Measurements from ENCODE around the gene OR51E2. TPM values are rescaled to one million over a fixed set of nuclear protein-coding genes. Genes with fewer than 3 reads are reported as not detected.
A peak's percentile ranks its signal among the peaks of the same experiment; 100 is the strongest.

Gene OR51E2
- total RNA-seq, 4 donors from 2014 or later = 0.24 TPM; not detected in 3

DNA sequence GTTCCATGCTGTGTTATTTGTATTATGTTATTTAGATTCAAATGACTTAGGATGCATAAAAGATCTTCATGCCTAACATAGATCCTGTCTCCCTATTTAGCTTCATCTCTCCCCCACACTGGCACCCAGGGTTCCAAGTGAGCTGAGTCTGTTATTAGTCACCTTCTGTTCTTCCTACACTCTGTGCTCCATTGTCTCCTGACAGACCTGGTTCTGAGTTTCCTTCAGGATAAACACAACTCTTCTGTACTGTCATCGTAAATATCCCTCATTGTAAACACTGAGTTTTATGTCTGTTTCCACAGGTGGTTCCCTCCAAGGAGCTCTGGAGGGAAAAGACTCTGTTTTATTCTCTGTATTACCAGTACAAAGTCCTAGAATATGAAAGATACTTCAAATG, 15.6 kb upstream of the OR51E2 start:
- ATAC-seq = no peak
- intact Hi-C loops (cut with DNase I; ENCODE audit: low total_unique reads) (no loop called here), in situ Hi-C loops (cut with MboI; ENCODE audit: low sequenced_read_pairs in 4 of 4) (no loop called here)
- TF ChIP-seq POLR2A (IDR thresholded peaks at IDR 0.05) = no peak
- TF ChIP-seq, protein P1, sequence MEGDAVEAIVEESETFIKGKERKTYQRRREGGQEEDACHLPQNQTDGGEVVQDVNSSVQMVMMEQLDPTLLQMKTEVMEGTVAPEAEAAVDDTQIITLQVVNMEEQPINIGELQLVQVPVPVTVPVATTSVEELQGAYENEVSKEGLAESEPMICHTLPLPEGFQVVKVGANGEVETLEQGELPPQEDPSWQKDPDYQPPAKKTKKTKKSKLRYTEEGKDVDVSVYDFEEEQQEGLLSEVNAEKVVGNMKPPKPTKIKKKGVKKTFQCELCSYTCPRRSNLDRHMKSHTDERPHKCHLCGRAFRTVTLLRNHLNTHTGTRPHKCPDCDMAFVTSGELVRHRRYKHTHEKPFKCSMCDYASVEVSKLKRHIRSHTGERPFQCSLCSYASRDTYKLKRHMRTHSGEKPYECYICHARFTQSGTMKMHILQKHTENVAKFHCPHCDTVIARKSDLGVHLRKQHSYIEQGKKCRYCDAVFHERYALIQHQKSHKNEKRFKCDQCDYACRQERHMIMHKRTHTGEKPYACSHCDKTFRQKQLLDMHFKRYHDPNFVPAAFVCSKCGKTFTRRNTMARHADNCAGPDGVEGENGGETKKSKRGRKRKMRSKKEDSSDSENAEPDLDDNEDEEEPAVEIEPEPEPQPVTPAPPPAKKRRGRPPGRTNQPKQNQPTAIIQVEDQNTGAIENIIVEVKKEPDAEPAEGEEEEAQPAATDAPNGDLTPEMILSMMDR (IDR thresholded peaks at IDR 0.05 in 4 of 5, conservative IDR thresholded peaks at IDR 0.05 in 1 of 5) = no peak
- Histone ChIP-seq H3K27me3 (no peaks in the 10 kb centered on the region), H3K9me3 (no peaks in the 10 kb centered on the region), H3K36me3 (no peaks in the 10 kb centered on the region), H3K4me3 (no peak overlapping the region), H3K27ac (no peak overlapping the region), H3K4me1 (no peaks in the 10 kb centered on the region)
- DNase-seq = no peak

DNA sequence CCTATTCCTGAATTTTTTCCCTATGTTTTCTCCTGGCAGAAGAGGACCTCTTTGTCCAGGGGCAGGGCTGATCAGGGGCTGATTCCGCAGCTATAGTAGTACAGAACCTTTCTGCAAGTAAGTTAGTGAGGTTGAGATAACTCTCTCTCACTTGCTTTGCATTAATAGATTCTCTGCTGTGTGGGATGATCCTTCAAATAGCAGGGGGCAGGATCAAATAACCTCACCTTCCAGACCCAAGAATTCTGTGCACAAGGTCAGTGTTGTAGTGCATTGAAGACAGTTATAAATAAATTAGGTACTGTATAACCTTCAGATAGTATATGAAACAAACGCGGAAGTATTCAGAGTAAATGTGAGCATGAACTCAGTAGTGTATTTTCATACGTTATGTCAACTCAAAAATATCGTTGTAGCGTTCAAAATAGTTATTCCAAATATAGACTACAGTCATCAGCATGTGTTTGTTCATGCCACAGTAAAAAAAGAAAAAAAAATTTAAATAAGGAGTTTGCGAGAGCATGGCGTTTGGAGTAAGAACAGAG, 7.2 kb upstream of the OR51E2 start:
- Histone ChIP-seq H3K36me3 (no peaks in the 10 kb centered on the region), H3K27me3 (no peaks in the 10 kb centered on the region), H3K4me1 (peaks cover 8 to 11% of the 10 kb centered on the region in 2 donors), H3K27ac (peak overlapping the region in 2 of 4 donors; percentile 4 to 18), H3K4me3 (no peak overlapping the region), H3K9me3 (no peaks in the 10 kb centered on the region)
- in situ Hi-C loops (cut with MboI; ENCODE audit: low sequenced_read_pairs in 4 of 4) (no loop called here), intact Hi-C loops (cut with DNase I; ENCODE audit: low total_unique reads) (no loop called here)
- DNase-seq = no peak
- TF ChIP-seq, protein P1 (IDR thresholded peaks at IDR 0.05 in 4 of 5, conservative IDR thresholded peaks at IDR 0.05 in 1 of 5) = no peak
- TF ChIP-seq POLR2A (IDR thresholded peaks at IDR 0.05) = no peak
- no peak for ATAC-seq

DNA sequence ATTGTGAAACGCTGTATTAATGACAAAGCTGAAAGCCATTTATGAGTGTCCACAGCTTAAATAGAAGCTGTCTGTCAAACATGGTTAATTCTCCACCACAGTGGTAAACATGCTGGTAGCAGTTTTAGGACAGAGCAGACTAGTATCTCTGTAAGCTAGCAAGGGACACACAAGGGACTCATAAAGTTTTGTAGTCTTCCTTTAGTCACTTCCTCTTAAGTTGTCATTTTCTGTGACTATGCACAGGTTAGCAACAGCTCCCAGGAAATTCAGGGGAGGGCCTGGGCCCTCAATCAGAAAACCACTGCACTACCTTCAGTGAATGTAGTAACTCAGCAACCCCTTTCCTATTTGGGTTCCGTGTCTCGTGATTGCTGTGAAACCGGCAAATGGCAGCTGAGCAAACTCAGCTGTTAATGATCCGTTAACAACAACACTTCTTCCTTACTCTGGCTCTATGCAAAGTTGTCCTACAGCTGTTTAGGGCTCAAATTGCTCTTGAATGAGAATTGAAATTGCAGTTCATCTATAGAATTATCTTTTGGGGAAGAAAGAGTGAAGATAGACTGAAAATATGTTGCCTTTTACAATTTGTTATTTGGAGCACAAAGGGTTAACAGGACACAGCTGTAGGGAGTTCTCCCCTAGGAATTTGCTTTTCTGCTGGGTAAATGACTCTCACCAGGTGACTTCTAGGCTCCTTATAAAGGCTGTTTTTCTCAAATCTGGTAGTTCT, 6.6 kb upstream of the OR51E2 start, which contains the start of gene MMP26:
MMP26 (plus strand) TSS at position 731 of the 736 bp plus-strand sequence.
- DNase-seq (no peak), ATAC-seq (peak; percentile 26 to 27)
- TF ChIP-seq POLR2A (IDR thresholded peaks at IDR 0.05) = no peak
- TF ChIP-seq, protein P1 (IDR thresholded peaks at IDR 0.05 in 4 of 5, conservative IDR thresholded peaks at IDR 0.05 in 1 of 5) = no peak
- H3K4me1 ChIP-seq = peaks cover 8 to 11% of the 10 kb centered on the region in 2 donors
- intact Hi-C loops (cut with DNase I; ENCODE audit: low total_unique reads) = no loop called here
- no peak within 1 kb of the TSS for H3K4me3 ChIP-seq
- H3K36me3 ChIP-seq = no peaks in the 10 kb centered on the region
- H3K27ac ChIP-seq = peak within 1 kb of the TSS in 2 of 4 donors; percentile 18 to 24
- H3K9me3 ChIP-seq = no peaks in the 10 kb centered on the region
- in situ Hi-C loops (cut with MboI; ENCODE audit: low sequenced_read_pairs in 4 of 4) = no loop called here
- no peaks in the 10 kb centered on the region for H3K27me3 ChIP-seq

DNA sequence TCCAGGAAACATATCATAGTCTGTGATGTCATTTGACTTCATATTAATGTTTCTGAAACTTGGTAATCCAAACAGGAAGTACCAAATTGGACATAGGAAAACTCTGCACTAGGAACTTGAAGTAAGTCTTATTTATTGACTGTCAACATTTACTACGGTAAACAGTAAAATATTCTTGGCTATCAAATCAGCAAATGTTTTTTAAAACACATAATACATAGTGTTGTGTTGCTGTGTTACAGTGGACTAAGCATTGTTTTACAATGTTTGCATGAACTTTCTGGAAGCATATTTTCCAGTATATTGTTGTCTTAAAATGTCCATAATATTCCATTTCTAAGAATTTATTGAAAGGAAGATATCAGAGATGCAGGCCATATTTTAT, 2.8 kb upstream of the OR51E2 start:
- TF ChIP-seq, protein P1 (IDR thresholded peaks at IDR 0.05 in 4 of 5, conservative IDR thresholded peaks at IDR 0.05 in 1 of 5) = no peak
- no peak for TF ChIP-seq POLR2A (IDR thresholded peaks at IDR 0.05)
- intact Hi-C loops (cut with DNase I; ENCODE audit: low total_unique reads) = no loop called here
- no peaks in the 10 kb centered on the region for H3K9me3 ChIP-seq
- DNase-seq = no peak
- in situ Hi-C loops (cut with MboI; ENCODE audit: low sequenced_read_pairs in 4 of 4) = no loop called here
- H3K4me1 ChIP-seq = peaks cover 8 to 11% of the 10 kb centered on the region in 2 donors
- H3K36me3 ChIP-seq = no peaks in the 10 kb centered on the region
- H3K27ac ChIP-seq = no peak overlapping the region
- H3K27me3 ChIP-seq = no peaks in the 10 kb centered on the region
- no peak for ATAC-seq
- no peak overlapping the region for H3K4me3 ChIP-seq

All from gastrocnemius medialis (tissue), 4 donors.